Urinary bladder (tissue), 4 donors: ENCODE measurements around the gene BRMS1. TPM values are rescaled to one million over a fixed set of nuclear protein-coding genes. Genes with fewer than 3 reads are reported as not detected.
"Not testable (repeated sequence)": the region's sequence is repeated elsewhere in the genome, so short reads cannot be mapped to it uniquely, and the experiment has no call there.

Experiments used
- DNase-seq: peaks from one replicate; pipeline ENCODE4 v3.0.0-alpha.2; 2015; ENCODE audit errors: extremely low spot score
- H3K27ac ChIP-seq: one replicate; pipeline ENCODE4 v1.5.1; 2013; ENCODE audit warnings: low read depth, mild to moderate bottlenecking, moderate library complexity
- H3K36me3 ChIP-seq: one replicate; pipeline ENCODE4 v1.6.1; 2013; ENCODE audit warnings: mild to moderate bottlenecking, moderate library complexity; ENCODE audit not compliant: insufficient read depth
- H3K4me1 ChIP-seq: one replicate; pipeline ENCODE4 v1.6.1; 2013; ENCODE audit warnings: mild to moderate bottlenecking, moderate library complexity; ENCODE audit not compliant: insufficient read depth
- H3K4me3 ChIP-seq: one replicate; pipeline ENCODE4 v1.5.1; 2013; ENCODE audit warnings: low read depth, low read length
- WGBS: extraction: QIAGEN DNeasy Blood & Tissue Kit; methylation state at CpG from one replicate; pipeline ENCODE4 v1.1.7; 2013; 5-methylcytosine and 5-hydroxymethylcytosine counted together
- polyA plus RNA-seq: library from polyadenylated mRNA; stranded (reverse); fragments of 200-250 nt; gene quantifications from one replicate; pipeline ENCODE4 v1.2.3, GENCODE V29; 2013
- total RNA-seq: library from RNA; depleted of rRNA; stranded (reverse); fragments of >200 nt; gene quantifications from one replicate; pipeline ENCODE4 v1.2.3, GENCODE V29; 2014
- donor health status: healthy with polysubstance abuse.
- donor health status: healthy.

The BRMS1 gene, protein sequence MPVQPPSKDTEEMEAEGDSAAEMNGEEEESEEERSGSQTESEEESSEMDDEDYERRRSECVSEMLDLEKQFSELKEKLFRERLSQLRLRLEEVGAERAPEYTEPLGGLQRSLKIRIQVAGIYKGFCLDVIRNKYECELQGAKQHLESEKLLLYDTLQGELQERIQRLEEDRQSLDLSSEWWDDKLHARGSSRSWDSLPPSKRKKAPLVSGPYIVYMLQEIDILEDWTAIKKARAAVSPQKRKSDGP
- total RNA-seq (13.6 TPM), polyA plus RNA-seq (37.3 TPM)

DNA sequence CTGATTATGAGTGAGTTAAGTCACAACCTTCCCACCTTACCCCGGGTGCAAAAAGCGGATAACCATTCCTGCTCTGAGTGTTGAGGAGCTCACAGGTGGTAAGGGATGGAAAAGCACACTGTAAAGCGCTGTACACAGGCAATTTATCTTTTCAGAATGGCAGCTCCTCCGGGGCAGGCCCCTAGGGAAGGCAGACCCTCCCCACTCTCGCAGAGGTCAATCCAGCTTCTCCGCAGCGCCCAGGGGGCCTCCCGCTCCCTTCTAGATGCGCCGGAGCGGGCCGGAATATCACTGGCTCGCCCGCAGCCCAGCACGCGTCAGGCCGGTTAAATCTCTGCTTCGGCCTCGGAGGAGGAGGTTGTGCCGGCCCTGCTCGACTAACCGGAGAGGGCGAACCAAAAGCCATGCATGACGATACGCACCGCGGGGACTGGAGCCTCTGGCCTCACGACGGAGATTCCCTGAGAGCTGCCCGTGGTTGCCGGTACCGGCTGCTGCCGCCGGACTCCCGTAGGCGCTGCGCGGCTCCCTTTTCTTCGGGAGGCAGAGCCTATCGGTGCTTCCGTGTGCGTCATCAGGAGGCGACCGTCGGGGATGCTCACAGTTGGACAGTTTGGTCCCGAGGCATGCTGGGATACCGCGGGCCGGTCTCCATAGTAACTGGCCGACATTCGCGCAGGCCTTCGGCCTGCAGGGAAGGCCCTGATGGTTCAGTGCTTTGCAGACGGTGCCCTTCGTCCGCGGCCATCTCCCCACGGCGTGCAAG lies at the start of gene BRMS1:
BRMS1 (minus strand) TSS at position 555 of the 766 bp plus-strand sequence. CDS start 2,870 bp downstream, outside the sequence.
- peak; percentile 88 for DNase-seq
- H3K36me3 ChIP-seq, result peaks cover 3% of the 10 kb centered on the region
- H3K4me3 ChIP-seq, result peak within 1 kb of the TSS; percentile 88
- peak within 1 kb of the TSS; percentile 69 for H3K27ac ChIP-seq
- WGBS, result under 1% methylated on average over 59 of the region's 59 CpGs
- peaks cover 1% of the 10 kb centered on the region for H3K4me1 ChIP-seq

DNA sequence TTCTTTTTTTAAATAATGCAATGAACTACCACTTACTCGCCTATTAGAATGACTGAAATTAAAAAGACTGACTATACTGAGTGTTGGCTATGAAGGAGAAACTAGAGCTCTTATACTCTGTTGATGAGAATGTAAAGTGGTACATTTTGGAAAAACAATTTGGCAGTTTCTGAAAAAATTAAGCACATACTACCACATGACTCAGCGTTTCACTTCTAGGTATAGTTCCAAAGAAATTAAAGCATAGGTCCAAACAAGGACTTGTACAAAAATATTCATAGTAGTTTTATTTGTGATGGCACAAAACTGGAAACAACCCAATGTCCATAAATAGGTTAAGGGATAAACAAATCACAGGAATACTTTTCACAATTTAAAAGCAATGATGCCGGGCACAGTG lies 49.0 kb upstream of the BRMS1 start:
- WGBS, result 80% methylated on average over 3 of the region's 3 CpGs
- no peak for DNase-seq
- Histone ChIP-seq H3K27ac (no peak overlapping the region), H3K36me3 (no peaks in the 10 kb centered on the region), H3K4me3 (no peak overlapping the region), H3K4me1 (no peaks in the 10 kb centered on the region)

DNA sequence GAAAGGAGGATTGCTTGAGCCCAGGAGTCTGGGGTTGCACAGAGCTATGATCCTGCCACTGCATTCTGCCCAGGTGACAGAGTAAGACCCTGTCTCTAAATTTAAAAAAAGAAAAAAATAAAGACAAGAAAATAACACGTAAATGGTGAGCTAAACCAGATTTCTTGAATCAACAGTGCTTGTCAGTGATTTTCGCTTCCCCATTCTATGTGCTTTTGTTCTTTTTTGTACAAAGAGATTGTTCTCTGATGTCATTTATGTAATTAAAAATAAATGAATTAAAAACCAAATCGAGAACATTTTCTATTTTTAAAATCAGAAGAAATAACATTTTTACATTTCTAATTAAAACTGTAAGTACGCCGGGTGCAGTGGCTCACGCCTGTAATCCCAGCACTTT lies 46.4 kb upstream of the BRMS1 start:
- WGBS, result 79% methylated on average over 6 of the region's 6 CpGs
- no peak for DNase-seq
- Histone ChIP-seq H3K27ac (no peak overlapping the region), H3K4me1 (no peaks in the 10 kb centered on the region), H3K36me3 (no peaks in the 10 kb centered on the region), H3K4me3 (no peak overlapping the region)

DNA sequence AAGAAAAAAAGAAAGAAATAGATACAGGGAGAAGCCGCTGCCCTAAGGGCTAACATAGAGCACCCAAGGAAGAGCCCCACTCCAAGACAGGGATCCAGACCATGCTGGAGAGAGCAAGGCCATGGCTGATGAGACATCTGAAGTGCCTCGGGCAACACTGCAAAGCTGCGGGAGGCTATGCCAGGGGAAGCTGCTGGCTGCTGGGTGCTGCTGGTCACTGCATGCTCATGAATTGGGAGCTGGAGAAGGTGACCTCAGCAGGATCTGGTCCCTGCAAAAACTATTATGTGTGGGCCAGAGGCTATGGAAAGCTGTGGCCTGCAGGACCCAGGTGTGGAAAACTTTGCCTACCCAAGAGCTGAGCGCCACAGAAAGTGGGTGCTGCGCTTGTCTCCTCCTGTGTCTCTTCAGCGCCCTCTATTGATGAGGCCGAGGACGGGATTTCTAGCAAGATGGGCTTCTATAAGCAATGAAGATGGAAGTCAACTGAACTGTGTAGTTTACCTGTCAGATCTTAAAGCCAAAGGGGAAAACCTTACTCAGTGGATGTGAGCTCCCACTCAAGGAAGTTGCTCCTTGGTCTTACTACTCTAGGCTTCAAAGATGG lies 44.0 kb upstream of the BRMS1 start:
- no peaks in the 10 kb centered on the region for H3K4me1 ChIP-seq
- 28% methylated on average over 8 of the region's 8 CpGs for WGBS
- no peak overlapping the region for H3K27ac ChIP-seq
- no peak for DNase-seq
- H3K4me3 ChIP-seq, result no peak overlapping the region
- no peaks in the 10 kb centered on the region for H3K36me3 ChIP-seq

DNA sequence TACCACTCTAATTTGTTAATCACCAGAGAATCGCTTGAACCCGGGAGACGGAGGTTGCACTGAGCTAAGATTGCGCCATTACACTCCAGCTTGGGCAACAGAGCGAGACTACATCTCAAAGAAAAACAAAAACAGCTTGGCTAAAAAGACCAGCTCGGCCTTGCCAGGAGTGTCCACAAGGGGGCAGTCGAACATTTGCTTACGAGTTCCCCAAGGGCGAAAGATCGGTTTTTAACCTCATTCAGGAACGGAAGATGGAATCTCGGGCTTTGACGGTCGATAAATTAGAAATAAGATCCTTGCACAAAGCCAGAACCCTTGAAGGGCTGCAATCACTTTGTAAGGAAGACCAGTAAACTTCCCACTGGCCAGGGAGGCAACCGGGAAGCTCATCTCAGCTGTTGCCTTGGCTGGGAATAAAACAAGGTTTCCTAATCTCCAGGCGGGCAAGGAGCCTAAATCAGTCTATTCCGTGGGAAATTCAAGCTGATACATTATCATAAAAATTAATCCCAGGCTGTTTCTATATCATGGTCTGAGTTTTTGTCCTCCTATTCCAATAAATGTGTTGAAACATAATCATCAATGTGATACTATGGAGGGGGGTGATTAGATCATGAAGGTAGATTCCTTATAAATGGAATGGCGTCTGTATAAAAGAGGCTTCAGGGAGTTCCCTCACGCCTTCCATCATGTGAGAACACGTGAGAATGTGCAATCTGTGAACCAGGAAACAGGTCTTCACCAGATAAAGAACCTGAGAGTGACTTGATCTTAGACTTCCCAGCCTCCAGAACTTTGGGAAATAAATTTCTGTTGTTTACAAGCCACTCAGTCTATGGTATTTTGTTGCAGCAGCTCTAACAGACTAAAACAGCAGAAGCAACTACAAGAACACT lies 41.5 kb upstream of the BRMS1 start:
- WGBS, result 8% methylated on average over 20 of the region's 20 CpGs
- Histone ChIP-seq H3K4me3 (no peak overlapping the region), H3K27ac (no peak overlapping the region), H3K4me1 (no peaks in the 10 kb centered on the region), H3K36me3 (no peaks in the 10 kb centered on the region)
- DNase-seq, result peak; percentile 62

DNA sequence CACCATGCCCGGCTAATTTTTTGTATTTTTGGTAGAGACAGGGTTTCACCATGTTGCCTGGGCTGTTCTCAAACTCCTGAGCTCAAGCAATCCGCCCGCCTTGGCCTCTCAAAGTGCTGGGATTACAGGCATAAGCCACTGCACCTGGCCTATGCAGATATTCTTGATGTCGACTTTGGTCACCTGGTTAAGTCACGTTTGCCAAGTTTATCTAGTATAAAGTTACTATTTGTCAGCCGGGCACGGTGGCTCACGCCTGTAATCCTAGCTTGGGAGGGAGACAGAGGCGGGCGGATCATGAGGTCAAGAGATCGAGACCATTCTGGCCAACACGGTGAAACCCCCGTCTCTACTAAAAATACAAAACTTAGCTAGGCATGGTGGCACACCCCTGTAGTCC lies 39.4 kb upstream of the BRMS1 start:
- WGBS, result 81% methylated on average over 13 of the region's 13 CpGs
- H3K27ac ChIP-seq, H3K4me3 ChIP-seq, DNase-seq, H3K36me3 ChIP-seq, H3K4me1 ChIP-seq: not testable (repeated sequence)

DNA sequence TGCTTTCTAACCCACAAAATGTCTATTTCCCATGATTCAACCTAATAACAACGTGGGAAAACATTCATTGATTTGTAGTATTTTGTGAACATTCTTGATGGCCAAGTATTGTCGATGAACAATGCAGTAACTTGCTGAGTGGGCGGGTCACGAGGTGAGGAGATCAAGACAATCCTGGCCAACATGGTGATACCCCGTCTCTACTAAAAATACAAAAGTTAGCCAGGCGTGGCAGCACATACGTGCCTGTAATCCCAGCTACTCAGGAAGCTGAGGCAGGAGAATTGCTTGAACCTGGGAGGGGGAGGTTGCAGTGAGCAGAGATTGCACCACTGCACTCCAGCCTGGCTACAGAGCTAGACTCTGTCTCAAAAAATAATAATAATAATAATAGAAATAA lies 35.4 kb upstream of the BRMS1 start:
- whole genome bisulfite sequencing, result 32% methylated on average over 7 of the region's 7 CpGs
- not testable (repeated sequence) for DNase-seq, H3K4me1 ChIP-seq, H3K4me3 ChIP-seq, H3K36me3 ChIP-seq, H3K27ac ChIP-seq

DNA sequence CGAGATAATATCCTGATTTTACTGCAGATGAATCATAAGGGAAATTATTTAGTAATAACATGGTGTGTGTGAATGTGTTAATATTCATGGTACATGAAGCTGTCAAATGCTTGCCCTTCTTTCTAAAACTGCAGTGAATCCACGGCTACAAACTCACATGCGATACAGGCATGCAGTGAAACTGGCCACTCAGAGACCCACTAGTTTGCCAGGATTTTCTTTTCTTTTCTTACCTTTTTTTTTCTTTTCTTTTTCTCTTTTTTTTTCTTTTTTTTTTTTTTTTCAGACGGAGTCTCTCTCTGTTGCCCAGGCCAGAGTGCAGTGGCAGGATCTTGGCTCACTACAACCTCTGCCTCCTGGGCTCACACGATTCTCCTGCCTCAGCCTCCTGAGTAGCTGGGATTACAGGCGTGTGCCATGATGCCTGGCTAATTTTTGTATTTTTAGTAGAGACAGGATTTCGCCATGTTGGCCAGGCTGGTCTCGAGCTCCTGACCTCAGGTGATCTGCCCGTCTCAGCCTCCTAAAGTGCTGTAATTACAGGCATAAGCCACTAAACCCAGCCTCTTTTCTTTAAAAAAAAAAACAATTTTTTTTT lies 28.9 kb upstream of the BRMS1 start:
- WGBS, result 61% methylated on average over 9 of the region's 9 CpGs

DNA sequence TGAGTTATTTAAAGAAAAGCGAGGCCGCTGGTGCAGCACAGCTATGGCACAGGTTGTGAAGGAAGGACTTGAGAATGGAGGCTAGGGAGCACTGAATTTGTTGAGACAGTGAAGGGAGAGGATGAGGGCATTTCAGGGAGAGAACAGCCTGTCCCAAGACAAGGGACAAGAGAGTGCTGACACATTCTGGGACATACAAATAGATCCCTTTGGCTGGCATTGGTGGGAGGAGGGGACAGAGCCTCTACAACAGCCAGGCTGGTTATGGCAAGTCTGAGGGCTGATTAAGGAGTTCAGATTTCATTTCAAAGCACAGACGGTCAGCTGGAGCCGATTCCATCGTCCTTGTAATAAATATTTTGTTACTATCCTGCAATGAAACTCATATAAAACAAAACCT lies 28.4 kb upstream of the BRMS1 start:
- H3K27ac ChIP-seq, result no peak overlapping the region
- 42% methylated on average over 5 of the region's 5 CpGs for WGBS
- H3K4me3 ChIP-seq, result no peak overlapping the region
- no peaks in the 10 kb centered on the region for H3K4me1 ChIP-seq
- H3K36me3 ChIP-seq, result no peaks in the 10 kb centered on the region
- no peak for DNase-seq

More for the DNA sequence above, 28.9 kb upstream of the BRMS1 start:
- H3K4me1 ChIP-seq, H3K36me3 ChIP-seq, H3K27ac ChIP-seq, H3K4me3 ChIP-seq, DNase-seq: not testable (repeated sequence)

DNA sequence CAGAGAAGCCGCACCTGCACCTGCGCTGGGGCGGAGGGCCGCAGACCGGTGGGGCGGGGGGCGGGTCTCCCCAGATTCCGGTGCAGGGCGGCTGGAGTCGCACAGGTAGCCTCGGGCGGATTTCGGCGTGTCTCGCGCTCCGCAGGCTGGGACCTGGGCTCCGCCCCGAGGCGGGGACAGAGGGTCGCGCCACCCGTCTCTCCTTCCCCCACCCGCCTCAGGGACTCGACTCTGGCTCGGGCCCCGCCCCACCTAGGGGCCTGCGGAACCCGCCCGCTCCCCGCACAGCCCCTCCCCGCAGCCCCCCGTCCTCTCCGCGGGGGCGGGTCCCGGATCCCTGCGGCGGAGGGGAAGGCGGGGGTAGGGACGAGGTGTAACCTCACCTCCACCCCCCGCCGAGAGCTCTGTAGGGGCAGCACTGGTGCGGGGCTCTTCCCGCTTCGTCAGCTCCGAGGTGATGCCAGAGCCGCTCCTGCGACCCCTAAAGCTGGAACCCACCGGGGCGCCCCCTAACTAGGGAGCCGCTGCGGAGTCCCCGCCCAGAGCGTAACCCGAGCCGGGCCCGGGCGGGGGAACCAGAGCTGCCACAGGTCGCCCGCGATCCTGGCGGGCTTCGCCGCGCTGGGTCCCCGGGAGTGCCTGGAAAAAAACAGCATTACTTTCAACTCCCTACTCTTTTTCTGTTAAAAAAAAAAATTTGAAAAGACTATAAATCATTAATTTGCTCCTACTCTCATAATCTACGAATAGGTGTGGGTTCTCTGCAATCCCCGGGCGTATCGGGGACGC lies 26.9 kb upstream of the BRMS1 start, which contains the start of gene SLC29A2:
SLC29A2 (minus strand) TSS at position 134 of the 789 bp plus-strand sequence. CDS start 169 bp downstream, outside the sequence.
- Histone ChIP-seq H3K27ac (peak within 1 kb of the TSS; percentile 31), H3K4me1 (no peaks in the 10 kb centered on the region), H3K36me3 (no peaks in the 10 kb centered on the region), H3K4me3 (peak within 1 kb of the TSS; percentile 57)
- WGBS, result under 1% methylated on average over 71 of the region's 72 CpGs
- peak; percentile 53 for DNase-seq

DNA sequence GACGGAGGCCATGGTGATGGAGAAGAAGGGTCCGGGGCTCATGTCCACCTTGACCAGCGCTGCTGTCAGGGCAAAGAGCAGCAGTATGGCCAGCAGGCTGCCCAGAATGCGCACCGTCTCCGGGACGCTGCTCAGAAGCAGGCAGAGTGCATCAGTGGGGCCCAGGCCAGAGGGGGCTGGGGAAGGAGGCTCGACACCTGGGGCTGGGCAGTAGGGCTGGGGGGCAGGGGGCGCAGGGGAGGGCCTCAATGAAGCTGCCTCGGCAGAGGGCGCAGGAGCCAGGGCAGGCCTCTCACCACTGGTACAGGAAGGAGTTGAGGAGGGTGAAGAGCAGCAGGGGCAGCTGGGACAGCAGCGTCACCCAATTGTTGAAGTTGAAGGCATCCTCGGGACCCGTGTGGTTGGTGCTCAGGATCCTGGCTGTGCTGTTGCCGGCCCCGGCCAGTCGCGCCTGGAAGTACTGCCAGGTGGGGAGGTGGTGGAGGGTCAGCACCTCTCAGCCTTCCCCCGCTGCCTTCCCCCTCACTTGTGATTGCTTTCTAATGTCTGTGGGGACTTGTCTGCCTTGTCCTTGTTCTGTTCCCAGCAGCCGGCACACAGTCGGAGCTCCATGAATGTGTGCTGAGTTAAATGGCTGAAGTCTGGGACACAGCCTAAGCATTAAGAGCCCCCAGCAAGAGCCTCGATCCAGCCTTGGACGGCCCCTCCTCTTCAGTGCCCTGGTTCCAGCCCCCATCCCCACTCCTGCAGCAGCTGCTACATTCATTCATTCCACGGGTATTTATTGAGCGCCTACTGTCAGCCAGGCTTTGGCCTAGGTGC lies 24.4 kb upstream of the BRMS1 start:
- Histone ChIP-seq H3K4me1 (no peaks in the 10 kb centered on the region), H3K27ac (no peak overlapping the region), H3K36me3 (no peaks in the 10 kb centered on the region), H3K4me3 (no peak overlapping the region)
- no peak for DNase-seq
- 87% methylated on average over 25 of the region's 25 CpGs for WGBS

DNA sequence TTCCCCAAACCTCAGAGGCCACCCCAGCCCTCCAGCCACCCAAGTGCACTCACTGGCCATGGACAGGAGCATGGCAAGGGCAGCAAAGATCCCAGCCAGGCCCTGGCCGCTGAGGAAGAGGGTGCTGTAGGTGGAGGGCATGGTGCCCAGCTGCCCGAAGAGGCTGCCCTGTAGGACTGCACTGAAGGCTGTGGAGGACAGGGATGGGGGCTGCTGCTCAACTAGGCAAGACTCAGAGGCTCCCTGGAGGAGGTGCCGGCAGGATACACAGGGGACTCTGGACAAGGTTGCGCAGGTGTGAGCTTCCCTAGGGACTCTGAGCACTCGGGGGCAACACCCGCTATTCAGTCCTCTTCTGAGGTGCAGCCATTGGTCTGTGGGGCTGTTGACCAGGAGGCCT lies 23.6 kb upstream of the BRMS1 start:
- no peaks in the 10 kb centered on the region for H3K36me3 ChIP-seq
- WGBS, result 92% methylated on average over 6 of the region's 6 CpGs
- H3K4me3 ChIP-seq, result no peak overlapping the region
- H3K4me1 ChIP-seq, result no peaks in the 10 kb centered on the region
- DNase-seq, result no peak
- no peak overlapping the region for H3K27ac ChIP-seq
